Common myeloid progenitor, CD34-positive (primary cell): ENCODE results near the gene DHX32. TPM values are rescaled to one million over a fixed set of nuclear protein-coding genes. Genes with fewer than 3 reads are reported as not detected.
"Not testable (repeated sequence)": the region's sequence is repeated elsewhere in the genome, so short reads cannot be mapped to it uniquely, and the experiment has no call there.

ENCODE experiments used
- CTCF ChIA-PET: fragments of 350-600 bp; sonication (Branson Sonifier 250); formaldehyde crosslinking; loops from one replicate; lab custom pipeline; 2021; ENCODE audit warnings: antibody characterized with exemption; lab: Charles Lee
- POLR2A ChIA-PET: fragments of 350-600 bp; sonication (Branson Sonifier 250); formaldehyde crosslinking; loops from one replicate; lab custom pipeline; 2021; ENCODE audit warnings: antibody characterized with exemption; lab: Charles Lee
- DNase-seq, 3 donors: peaks; one replicate each; pipeline versions ENCODE4 v3.0.0 to v3.0.0-alpha.2; 2013
- H3K27ac ChIP-seq, 2 experiments: 1 replicate in 1 of 2; 2 replicates in 1 of 2; pipeline ENCODE4 v1.7.0; 2013; ENCODE audit warnings: inconsistent platforms in 2 of 2, low read length in 2 of 2, mild to moderate bottlenecking in 2 of 2, low read depth in 1 of 2, moderate library complexity in 1 of 2; ENCODE audit not compliant: severe bottlenecking in 2 of 2, insufficient read depth in 1 of 2, poor library complexity in 1 of 2
- H3K27me3 ChIP-seq, 5 experiments: replicated peaks in 2 of 5; 1 replicate in 3 of 5; 2 replicates in 2 of 5; pipeline versions ENCODE4 v1.6.1 to v1.7.0; 2013; ENCODE audit warnings: low read length in 4 of 5, mild to moderate bottlenecking in 2 of 5, moderate library complexity in 2 of 5, inconsistent platforms in 1 of 5; ENCODE audit not compliant: insufficient read depth in 5 of 5, control insufficient read depth in 4 of 5
- H3K36me3 ChIP-seq, 4 experiments: 1 replicate in 2 of 4; 2 replicates in 2 of 4; pipeline versions ENCODE4 v1.6.1 to v1.7.0; 2013; ENCODE audit warnings: low read length in 3 of 4, control low read depth in 1 of 4, mild to moderate bottlenecking in 1 of 4; ENCODE audit not compliant: control insufficient read depth in 4 of 4, insufficient read depth in 4 of 4
- H3K4me1 ChIP-seq, 4 experiments: 1 replicate in 3 of 4; 2 replicates in 1 of 4; pipeline versions ENCODE4 v1.6.1 to v1.7.1; 2013; ENCODE audit warnings: low read length in 3 of 4, mild to moderate bottlenecking in 3 of 4, control low read depth in 1 of 4, inconsistent platforms in 1 of 4, moderate library complexity in 1 of 4; ENCODE audit not compliant: control insufficient read depth in 4 of 4, insufficient read depth in 4 of 4; ENCODE audit errors: control extremely low read depth in 1 of 4
- H3K4me3 ChIP-seq, 7 experiments: 1 replicate in 4 of 7; 2 replicates in 3 of 7; pipeline versions ENCODE4 v1.5.1 to v1.7.0; 2013; ENCODE audit warnings: mild to moderate bottlenecking in 7 of 7, low read length in 6 of 7, moderate library complexity in 6 of 7, inconsistent platforms in 2 of 7, low read depth in 2 of 7, control low read depth in 1 of 7; ENCODE audit not compliant: insufficient read depth in 4 of 7, control insufficient read depth in 1 of 7; ENCODE audit errors: extremely low read depth in 1 of 7
- H3K9me3 ChIP-seq, 5 experiments: 1 replicate in 4 of 5; 2 replicates in 1 of 5; pipeline versions ENCODE4 v1.6.1 to v1.7.1; 2013; ENCODE audit warnings: low read length in 4 of 5, mild to moderate bottlenecking in 2 of 5, inconsistent platforms in 1 of 5, low read depth in 1 of 5, moderate library complexity in 1 of 5; ENCODE audit not compliant: control insufficient read depth in 4 of 5, insufficient read depth in 2 of 5; ENCODE audit errors: control extremely low read depth in 1 of 5
- WGBS: methylation state at CpG from one replicate; pipeline ENCODE4 v1.1.5; 2013; ENCODE audit not compliant: insufficient coverage; 5-methylcytosine and 5-hydroxymethylcytosine counted together
- polyA plus RNA-seq: library from polyadenylated mRNA; unstranded; fragments of 120-200 nt; gene quantifications from one replicate; pipeline ENCODE4 v1.2.1, GENCODE V29; 2013

Gene DHX32
- polyA plus RNA-seq = 23.2 TPM

GRCh38 chr10:125881192-125881591 is at the start of gene DHX32:
Gene DHX32 (minus strand): TSS chr10:125881292. CDS start chr10:125880824, 468 bp downstream.
- peaks cover 4 to 41% (median 18%) of the 10 kb centered on the region in 4 experiments for H3K36me3 ChIP-seq
- CTCF ChIA-PET = interaction anchor here (0.6 to 2.1 kb wide), 4 partner anchors 12 to 868 kb away, joined by 3 to 12 read pairs (median 4); no protein-coding TSS in a partner anchor
- WGBS = 77% methylated on average over 4 of the region's 4 CpGs
- peaks cover 0 to 17% (median 3%) of the 10 kb centered on the region in 5 experiments for H3K9me3 ChIP-seq
- no peak within 1 kb of the TSS for H3K27ac ChIP-seq
- no peaks in the 10 kb centered on the region for H3K27me3 ChIP-seq
- no peak within 1 kb of the TSS for H3K4me3 ChIP-seq
- H3K4me1 ChIP-seq = no peaks in the 10 kb centered on the region
- DNase-seq = no peak
- POLR2A ChIA-PET = no interaction called here

- H3K36me3 ChIP-seq = no peaks in the 10 kb centered on the region
- ChIA-PET POLR2A (no interaction called here), CTCF (interaction anchor here (0.6 kb wide), 1 partner anchor 36 kb away, joined by 3 read pairs; no protein-coding TSS in a partner anchor)
- H3K27me3 ChIP-seq = peaks cover 0 to 1% (median 0%) of the 10 kb centered on the region in 5 experiments
- DNase-seq = no peak
- H3K4me3 ChIP-seq = no peak overlapping the region
- no peak overlapping the region for H3K27ac ChIP-seq
- H3K4me1 ChIP-seq = no peaks in the 10 kb centered on the region
- 90% methylated on average over 4 of the region's 4 CpGs for WGBS
- peaks cover 0 to 3% (median 0%) of the 10 kb centered on the region in 5 experiments for H3K9me3 ChIP-seq
Measured at GRCh38 chr10:125929618-125930017, 48.5 kb upstream of the DHX32 start.

GRCh38 chr10:125928928-125929585 is 48.0 kb upstream of the DHX32 start:
- H3K36me3 ChIP-seq = no peaks in the 10 kb centered on the region
- CTCF ChIA-PET = no interaction called here
- H3K27me3 ChIP-seq = peaks cover 0 to 1% (median 0%) of the 10 kb centered on the region in 5 experiments
- no peaks in the 10 kb centered on the region for H3K4me1 ChIP-seq
- H3K27ac ChIP-seq = no peak overlapping the region
- peaks cover 0 to 3% (median 0%) of the 10 kb centered on the region in 5 experiments for H3K9me3 ChIP-seq
- WGBS = 98% methylated on average over 7 of the region's 7 CpGs
- DNase-seq = no peak
- no peak overlapping the region for H3K4me3 ChIP-seq
- POLR2A ChIA-PET = no interaction called here

GRCh38 chr10:125927265-125927664 is 46.2 kb upstream of the DHX32 start:
- H3K4me1 ChIP-seq, CTCF ChIA-PET, POLR2A ChIA-PET, H3K9me3 ChIP-seq, H3K4me3 ChIP-seq, DNase-seq, H3K27me3 ChIP-seq, H3K27ac ChIP-seq, H3K36me3 ChIP-seq: not testable (repeated sequence)
- no CpG with 5 or more reads among the region's 5 CpGs for WGBS

GRCh38 chr10:125926247-125926646 is 45.2 kb upstream of the DHX32 start:
- Histone ChIP-seq H3K9me3 (peaks cover 0 to 2% (median 0%) of the 10 kb centered on the region in 5 experiments), H3K36me3 (no peaks in the 10 kb centered on the region), H3K4me3 (no peak overlapping the region), H3K27me3 (no peaks in the 10 kb centered on the region), H3K27ac (no peak overlapping the region), H3K4me1 (no peaks in the 10 kb centered on the region)
- no peak for DNase-seq
- ChIA-PET POLR2A (no interaction called here), CTCF (no interaction called here)
- WGBS = 55% methylated on average over 3 of the region's 5 CpGs

- no peak for DNase-seq
- 100% methylated on average over 1 of the region's 5 CpGs for WGBS
- Histone ChIP-seq H3K9me3 (peaks cover 0 to 2% (median 0%) of the 10 kb centered on the region in 5 experiments), H3K27ac (no peak overlapping the region), H3K27me3 (no peaks in the 10 kb centered on the region), H3K4me3 (no peak overlapping the region), H3K36me3 (no peaks in the 10 kb centered on the region), H3K4me1 (no peaks in the 10 kb centered on the region)
- ChIA-PET CTCF (interaction anchor here (1.4 kb wide), 1 partner anchor 9 kb away, joined by 7 read pairs; no protein-coding TSS in a partner anchor), POLR2A (no interaction called here)
Measured at GRCh38 chr10:125925262-125925834, 44.3 kb upstream of the DHX32 start.

- WGBS = no CpG with 5 or more reads among the region's 2 CpGs
- CTCF ChIA-PET, POLR2A ChIA-PET: not testable (repeated sequence)
Measured at GRCh38 chr10:125921643-125922306, 40.7 kb upstream of the DHX32 start.

More at GRCh38 chr10:125921643-125922306, 40.7 kb upstream of the DHX32 start:
- H3K27me3 ChIP-seq, DNase-seq, H3K4me3 ChIP-seq, H3K9me3 ChIP-seq, H3K4me1 ChIP-seq, H3K36me3 ChIP-seq, H3K27ac ChIP-seq: not testable (repeated sequence)
